GM18511 (cell line): Measurements from ENCODE around the gene ALDOC.
"Not testable (repeated sequence)": the region's sequence is repeated elsewhere in the genome, so short reads cannot be mapped to it uniquely, and the experiment has no call there.

Experiments
- ATAC-seq: cut with Tn5 transposase; IDR thresholded peaks from one replicate; pipeline ENCODE4 v1.9.1; 2021; ENCODE audit warnings: mild to moderate bottlenecking, moderate library complexity; ENCODE audit not compliant: unreplicated experiment

ALDOC gene

DNA sequence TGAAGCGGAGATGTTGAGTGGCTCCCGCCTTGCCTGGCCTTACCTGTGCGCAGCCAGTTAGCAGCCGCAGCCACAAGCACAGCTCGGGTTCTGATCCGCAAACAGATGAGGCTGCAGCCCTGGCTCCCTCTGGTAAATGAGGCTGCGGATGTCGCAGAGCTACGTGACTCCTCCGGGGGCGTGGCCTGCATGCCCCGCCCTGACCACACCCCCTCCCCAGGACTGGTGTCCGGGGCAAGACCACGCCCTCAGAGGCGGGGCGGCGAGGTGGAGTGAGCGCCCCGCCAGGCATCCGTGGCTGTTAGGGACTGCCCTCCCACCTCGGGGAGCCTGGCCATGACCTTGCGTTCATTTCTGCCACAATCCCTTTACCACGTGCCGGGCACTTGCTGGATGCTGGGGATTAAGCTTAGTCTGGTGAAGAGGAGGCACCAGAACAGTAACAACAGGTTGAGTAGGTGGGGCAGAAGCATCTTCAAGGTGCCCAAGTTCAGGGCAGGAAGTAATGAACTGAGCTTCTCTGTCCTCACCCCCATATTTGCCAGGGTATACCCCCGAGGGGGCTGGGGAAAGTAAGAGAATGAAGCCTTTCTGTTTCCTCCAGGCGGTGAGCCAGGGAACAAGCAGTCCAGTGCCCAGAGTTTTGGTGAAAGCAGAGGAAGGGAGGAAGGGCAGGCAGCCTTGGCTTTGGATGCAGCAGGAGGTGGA is at the start of gene ALDOC:
Gene ALDOC (minus strand): TSS at position 138 of the 708 bp plus-strand sequence. CDS start 1,363 bp downstream, outside the sequence.
- peak; percentile 81 for ATAC-seq

DNA sequence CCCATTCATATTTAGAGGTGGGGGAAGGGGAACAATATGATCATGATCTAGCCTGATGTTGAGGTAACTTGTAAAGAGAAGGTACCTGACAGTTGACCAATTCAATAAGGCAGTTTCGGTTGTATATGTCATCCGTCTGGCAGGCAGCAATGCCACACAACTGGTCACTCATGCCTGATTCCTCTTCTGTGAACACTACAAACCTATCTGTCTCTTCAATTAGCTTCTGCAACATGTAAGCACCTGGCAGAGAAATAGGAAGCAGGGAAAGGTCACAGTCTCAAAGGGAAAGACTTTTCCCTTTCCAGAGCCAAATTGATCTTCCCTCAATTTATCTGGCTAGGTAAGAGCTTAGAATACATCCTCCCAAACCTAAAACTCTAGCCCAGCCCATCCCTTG is 47.5 kb upstream of the ALDOC start:
- no peak for ATAC-seq

DNA sequence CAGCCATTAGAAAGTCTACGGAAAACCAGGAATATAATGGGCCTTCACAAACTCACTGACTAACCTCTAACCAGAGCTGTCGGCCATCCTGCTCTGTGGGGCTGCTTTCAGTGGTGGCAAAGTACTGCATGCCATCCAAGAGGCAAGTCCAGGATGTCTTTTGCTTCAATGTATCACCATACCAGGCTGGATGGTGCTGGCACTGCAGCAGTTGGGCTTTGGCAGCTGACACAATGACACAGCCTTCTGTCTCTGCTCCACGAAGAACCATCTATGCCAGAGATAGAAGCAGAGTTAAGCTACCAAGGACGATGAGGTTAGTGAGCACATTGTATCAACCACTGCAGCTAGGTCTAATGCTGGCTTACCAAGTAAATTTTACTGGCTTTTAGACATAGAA is 47.0 kb upstream of the ALDOC start:
- no peak for ATAC-seq

DNA sequence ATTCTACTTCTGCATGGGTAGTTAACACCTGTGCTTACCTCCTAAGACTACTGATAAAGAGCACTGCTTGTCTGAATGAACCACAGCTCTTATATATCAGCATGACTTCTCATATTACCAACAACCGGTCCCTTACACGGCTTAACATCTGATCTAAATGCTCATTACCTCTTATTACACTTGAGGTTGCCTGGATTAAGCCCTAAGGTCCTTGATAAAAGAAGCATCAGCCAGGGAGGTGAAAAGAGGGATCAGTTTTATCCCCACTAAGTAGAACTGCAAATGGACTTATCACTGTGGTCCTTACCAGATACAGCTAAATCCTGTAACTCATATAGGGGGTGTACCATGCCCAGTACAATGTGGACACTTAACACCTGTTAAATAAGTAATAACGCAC is 45.5 kb upstream of the ALDOC start:
- ATAC-seq, result no peak

DNA sequence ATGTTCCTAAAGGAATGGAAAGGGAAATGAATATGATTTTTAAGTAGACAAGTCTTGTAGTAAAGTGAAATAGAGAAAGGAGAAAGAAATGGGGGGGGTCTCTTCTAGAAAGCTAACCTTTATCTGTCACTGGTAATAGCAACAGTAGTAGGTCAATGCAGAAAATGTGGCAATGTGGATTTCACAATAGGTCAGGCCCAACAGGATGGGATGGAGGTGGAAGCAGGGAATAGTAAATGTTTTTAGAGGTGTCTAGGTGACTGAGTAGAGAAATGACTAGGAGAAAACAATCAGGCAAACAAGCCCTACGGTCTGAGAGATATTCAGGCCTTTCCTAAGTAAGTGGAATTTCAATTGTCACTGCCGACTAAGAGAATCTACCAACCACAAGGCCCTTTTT is 43.3 kb upstream of the ALDOC start:
- no peak for ATAC-seq

DNA sequence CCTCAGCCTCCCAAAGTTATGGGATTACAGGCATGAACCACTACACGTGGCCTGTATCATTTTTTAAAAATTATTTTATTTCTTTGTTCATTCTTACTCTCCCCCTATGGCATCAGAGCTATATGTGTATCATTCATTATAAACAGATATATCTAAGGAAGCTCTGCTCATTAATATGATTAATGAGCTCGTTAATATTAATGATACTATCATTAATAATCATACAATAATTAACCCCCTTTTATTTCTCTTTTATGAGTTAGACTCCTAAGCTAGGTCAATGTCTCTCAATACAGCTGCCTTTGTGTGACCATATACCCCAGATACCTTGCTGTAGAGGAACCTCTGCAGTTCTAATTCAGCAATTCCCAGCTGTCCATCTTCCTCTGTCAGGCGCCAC is 41.8 kb upstream of the ALDOC start:
- no peak for ATAC-seq

DNA sequence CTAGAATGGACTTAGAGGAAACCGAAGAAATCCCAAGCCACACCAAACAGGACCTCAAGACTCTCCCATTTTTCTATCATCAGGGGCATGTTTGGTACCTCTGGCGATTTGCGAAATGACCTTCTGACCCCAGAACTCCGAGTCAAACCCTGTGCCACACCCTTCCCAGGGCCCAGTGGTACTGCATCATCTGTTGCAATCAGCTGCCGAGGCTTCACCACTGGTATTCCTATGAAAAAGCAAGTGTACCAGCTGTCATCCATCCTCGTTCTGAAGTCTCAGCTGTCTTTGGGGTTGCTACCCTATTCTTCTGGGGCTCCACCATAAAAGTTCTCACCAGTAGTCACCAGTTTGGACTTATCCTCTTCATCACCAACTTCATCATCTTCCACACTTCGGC is 39.6 kb upstream of the ALDOC start:
- ATAC-seq, result no peak

DNA sequence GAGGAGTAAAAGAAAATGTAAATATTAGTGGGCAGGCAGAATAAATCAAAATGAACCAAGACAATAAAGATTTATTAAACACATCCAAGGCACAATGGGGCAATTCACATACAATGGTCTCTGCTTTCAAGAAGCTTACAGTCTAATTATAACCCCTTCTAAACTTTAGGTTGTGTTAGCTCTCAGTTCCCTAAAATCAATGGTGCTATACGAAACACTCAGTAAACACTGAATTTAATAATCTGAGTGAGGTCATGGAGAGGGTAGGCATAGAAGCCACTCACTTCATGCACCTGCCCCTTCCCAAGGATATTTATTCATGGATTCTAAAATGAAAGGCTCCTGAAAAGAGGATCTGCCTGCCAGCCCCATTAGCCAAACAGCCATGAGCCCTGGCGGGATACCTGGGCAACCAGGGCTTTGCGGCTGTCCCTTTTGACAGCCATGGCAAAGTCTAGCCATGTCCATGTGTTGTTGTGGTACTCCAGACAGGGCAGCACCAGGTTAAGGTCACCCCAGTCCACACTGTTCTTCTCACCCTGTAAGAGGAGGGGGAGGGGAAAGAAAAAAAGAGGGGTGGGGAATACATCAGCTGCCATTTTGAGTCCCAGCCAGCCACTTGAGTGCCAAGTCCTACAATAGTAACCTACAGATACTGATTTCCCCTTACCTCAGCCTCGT is 38.7 kb upstream of the ALDOC start:
- ATAC-seq, result no peak

DNA sequence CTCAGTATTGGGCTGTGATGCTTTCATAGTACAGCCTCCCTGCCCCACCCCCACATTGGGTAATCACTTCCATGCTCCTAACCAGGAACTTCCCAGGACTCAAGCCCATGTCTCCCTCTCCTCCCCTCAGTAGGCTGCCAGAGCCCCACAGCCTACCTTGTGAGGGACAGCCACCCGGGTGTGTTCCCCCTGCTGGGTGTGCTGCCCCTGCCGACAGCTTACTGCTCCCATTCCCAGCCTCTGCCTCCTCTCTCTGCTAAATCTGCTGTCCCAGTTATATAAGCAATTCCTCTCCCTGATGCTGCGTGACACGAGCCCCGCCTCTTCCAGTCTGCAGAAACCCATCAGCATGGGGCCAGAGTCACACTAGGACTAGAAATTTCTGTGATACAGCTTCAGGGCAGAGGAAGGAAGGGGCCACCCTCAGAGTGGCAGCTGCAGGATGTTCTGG is 37.3 kb upstream of the ALDOC start, which contains the start of gene RSKR:
Gene RSKR (minus strand): TSS at position 255 of the 451 bp plus-strand sequence. CDS start 24 bp downstream, at position 231.
- ATAC-seq, result no peak

DNA sequence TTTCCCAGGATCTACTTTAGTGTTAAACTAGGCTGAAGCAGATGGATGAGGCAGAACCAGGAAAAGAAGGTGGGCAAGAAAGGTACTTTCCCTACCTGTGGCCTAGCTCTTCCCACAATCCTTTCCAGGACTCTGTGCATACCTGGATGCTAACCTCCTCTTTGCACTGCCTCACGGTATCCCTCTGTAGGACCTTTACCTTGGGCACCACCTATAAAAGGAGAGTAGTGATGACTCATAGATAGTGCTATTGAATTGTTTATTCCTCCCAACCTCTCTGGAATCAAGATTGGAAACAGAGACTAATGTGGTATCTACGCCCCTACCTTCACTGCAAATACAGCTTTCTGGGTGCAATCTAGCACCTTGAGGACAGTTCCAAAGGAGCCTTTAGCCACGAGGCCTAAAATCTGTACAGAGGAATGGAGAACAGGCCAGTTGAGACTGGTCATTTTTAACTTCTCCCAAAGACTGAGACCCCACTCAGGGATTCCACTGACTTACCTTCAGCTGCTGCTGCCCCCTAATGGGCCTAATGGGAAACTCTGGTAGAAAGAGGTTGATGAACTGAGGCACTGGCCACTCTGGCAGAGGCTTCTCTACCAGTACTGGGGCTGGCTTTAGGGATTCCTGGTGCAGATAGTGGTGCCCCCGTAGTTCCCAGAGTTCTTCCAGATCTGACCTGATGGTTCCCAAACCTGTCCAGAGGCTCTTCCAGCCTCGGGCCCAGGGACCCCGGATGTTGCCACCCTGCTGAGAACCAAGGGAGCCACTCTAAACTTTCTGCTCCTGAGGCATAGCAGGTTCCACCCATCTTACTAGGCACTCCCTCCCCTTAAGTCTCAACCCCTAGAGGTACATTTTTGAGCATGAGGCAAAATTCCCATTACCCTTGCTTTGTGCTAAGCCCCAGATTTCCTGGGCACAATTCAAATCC is 36.5 kb upstream of the ALDOC start:
- ATAC-seq, result no peak

DNA sequence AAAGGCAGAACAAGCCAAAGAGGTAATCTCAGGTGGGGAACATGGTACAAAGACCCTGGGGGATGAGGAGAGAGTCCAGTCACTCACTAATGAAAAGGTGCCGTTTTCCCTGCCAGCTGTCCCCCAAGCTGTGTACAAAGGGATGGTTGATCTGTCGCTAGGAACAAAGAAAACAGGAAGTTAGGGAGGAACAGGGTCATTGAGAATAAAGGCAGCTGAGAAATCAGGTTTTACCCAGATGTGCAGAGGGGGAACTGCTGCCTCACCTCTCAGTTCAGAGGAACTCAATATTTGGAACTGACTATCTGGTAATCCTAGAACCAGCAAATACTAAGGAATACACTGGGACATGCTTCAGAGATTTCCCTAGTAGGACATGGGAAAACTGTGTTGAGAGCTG is 35.8 kb upstream of the ALDOC start:
- no peak for ATAC-seq

DNA sequence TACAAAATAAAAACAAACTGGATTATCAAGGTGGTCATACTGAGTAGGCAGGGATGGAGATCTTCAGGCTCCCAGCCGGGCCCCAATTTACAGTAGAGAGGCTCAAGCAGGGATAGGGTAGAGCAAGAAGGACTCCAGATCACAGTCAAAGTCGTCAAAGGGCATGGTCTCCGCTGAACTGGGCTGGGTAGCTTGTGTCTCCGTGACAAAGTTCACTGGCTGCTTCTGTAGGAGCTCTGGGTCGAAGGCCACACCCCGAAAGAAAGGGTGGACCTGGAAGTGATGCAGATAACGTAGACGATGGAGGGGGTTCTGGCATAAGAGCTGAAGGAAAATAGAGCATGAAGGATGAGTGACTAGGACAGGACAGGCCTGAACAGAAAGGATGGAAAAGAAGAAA is 33.7 kb upstream of the ALDOC start:
- no peak for ATAC-seq

DNA sequence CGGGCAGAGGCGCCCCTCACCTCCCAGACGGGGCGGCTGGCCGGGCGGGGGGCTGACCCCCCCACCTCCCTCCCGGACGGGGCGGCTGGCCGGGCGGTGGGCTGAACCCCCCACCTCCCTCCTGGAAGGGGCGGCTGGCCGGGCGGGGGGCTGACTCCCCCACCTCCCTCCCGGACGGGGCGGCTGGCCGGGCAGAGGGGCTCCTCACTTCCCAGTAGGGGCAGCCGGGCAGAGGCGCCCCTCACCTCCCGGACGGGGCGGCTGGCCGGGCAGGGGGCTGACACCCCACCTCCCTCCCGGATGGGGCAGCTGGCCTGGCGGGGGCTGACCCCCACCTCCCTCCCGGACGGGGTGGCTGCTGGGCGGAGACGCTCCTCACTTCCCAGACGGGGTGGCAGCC is 27.3 kb upstream of the ALDOC start:
- not testable (repeated sequence) for ATAC-seq

DNA sequence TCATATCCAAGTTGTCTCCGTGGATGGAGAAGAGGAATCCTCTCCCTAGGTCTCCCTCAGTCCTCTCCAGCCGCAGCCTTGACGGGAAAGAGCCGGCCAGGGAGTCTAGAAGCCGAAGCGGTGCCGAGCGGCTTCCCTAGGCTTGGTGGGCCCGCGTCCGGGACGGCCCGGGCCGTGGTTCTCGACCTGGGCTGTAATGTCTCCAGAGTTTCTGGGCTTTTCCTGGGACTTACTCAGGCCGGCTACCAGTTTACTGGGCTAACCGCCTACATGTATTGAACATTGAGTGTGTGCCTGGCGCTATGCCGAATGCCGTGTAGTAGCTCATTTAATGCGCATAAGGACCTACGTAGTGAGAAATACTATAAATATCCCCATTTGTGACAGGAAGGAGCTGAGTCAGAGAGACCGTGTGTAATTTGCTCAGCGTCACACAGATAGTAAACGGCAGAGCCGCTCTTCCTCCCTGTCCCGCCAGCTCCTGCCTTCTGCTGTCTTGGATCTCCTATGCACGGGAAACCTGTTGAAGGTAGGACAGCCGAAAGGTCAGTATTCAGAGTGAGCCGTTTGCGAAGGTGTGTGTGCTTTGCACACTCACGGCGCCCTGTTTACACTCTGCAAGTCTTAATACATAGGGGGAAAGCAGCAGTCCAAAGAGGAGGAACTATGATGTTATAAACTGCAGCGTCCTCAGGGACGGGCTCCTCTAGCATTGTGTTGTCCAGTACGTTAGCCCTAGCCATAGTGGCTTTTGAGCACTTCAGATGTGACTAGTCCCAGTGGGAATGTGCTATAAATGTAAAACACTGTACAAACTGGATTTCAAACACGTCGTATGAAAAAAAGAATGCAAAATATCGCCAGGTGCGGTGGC is 22.9 kb upstream of the ALDOC start:
- ATAC-seq, result peak; percentile 54

DNA sequence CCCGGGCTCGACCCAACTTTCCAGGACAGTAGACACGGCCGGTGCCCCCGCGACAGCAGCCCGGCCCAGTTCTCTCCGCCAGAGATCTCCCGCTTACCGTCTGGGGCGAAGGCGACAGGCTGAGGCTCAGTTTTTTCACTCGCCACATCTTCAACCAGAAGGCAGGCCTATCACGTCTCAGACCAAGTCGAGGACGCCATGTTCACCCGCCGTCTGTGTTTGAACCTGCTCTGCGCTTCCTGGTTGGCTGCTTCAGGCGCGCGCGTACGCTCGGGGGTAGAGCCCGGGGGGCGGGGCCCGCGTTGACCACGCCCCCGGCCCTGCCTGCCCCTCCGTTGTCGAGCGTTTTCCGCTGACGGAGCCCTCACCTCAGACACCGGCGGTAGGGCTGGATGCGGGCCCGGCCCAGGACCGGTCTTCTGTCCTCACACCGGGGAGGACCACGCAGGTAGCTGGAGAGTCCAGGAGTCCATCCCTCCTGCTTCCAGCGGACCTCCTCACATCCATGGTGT is 22.2 kb upstream of the ALDOC start, which contains the start of gene SPAG5:
Gene SPAG5 (minus strand): TSS at position 227 of the 512 bp plus-strand sequence. CDS start 79 bp downstream, at position 148.
- peak; percentile 92 for ATAC-seq

DNA sequence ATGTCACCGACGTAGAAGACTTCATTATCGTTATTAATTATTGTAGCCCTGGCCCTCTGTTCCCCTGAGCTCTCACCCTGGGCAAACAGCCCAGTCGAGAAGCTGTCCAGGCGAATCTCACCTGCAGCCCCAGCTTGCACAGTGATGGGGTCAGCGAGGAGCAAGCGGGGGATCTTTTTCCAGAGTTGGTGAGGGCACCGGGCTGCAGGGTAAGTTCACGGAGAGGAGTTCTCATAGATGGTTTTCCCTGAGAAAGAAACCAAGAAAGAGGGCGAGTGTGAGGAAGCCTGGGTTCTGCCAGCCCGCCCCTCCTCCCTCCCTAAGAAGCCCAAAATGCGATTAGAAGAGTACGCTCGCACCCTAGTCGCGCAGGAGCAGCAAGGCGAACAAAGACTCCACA is 21.7 kb upstream of the ALDOC start:
- ATAC-seq, result no peak

DNA sequence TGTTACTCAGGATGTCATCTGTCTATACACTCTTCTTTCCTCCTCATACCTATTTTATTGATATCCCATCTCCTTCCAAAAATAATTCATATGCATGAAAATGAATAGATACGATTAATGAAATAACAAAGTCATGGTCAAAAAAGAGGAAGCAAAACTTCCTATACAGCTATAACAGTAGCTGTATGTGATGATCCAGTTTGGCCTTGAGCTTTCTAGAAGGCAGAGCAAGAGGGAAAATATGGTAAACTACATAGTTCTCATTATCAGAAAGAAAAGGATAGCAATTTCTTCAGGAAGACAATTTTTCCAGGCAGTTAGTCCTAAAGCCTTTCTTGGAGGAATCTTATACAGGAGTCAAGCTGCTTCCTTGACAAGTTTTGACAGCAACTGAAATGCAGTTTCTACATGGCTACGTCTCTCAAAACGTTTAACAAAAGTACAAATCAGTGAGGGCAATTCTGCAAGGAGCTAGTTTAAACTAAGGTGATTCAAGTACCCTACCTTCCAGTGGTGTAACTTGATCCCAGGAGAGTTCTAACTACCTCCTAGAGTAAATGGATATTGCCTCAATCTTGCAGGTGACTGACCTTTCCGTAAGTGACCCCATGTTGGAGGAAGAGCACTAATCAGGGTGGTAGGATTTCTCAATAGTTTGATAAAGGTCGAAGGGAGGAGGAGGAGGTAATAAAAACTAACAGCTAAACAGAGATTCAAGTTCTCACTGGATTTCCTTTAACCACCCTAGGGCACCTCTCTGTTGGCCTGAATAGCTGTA is 21.1 kb upstream of the ALDOC start:
- no peak for ATAC-seq

DNA sequence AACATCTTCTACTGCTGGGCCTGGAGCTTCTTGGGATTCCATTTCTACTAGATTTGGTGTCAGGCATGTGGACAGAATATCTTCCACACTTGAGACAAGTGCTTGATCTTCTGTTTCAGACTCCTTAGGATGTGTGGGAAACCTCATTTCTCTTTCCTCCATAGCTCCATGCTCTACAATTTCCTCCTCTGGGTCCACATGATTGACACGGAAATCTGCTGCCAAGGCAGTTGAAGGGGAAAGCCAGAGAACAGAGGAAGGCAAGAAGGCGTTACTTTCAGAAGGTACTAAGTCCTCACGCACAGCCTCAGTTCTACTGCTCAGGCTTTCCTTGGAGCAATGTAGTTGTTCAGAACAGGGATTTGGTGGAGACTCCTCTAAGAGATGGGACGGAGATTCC is 15.6 kb upstream of the ALDOC start:
- no peak for ATAC-seq

DNA sequence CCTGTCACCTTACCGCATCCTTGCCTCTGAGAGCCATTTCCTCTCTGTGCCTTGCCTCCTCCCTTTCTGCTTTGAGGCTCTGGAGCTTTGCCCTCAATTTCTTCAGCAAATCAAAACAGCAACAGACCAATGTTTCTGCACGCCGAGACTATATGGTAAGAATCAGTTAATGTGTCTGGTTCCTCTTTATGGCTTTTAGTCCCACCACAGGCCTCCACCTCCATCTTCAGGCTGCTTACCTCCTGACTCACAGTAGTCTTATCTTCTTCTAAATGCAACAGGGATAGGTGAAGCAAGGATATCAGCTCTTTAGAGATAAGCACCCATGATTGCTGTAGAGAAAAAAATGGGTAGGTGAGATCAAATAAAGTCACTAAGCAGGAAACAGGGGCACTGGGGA is 9.2 kb upstream of the ALDOC start:
- no peak for ATAC-seq
